ENCODE data around the gene ZEB1. TPM values are rescaled to one million over a fixed set of nuclear protein-coding genes. Genes with fewer than 3 reads are reported as not detected.

The ZEB1 gene
- total RNA-seq, 1 donor from 2014 or later = 75.5 TPM

- ATAC-seq = no peak
- intact Hi-C loops (cut with DNase I) = no loop called here
- DNase-seq (ENCODE audit: missing footprints) = no peak
These were observed 140.0 kb downstream of the ZEB1 start for GRCh38 chr10:31458974-31459373.

GRCh38 chr10:31460242-31460641 is 141.2 kb downstream of the ZEB1 start:
- ATAC-seq = no peak
- intact Hi-C loops (cut with DNase I) = no loop called here
- no peak for DNase-seq (ENCODE audit: missing footprints)

GRCh38 chr10:31464552-31464951 is 145.5 kb downstream of the ZEB1 start:
- intact Hi-C loops (cut with DNase I) = no loop called here
- DNase-seq (ENCODE audit: missing footprints) (no peak), ATAC-seq (no peak)

GRCh38 chr10:31466313-31466712 is 147.3 kb downstream of the ZEB1 start:
- DNase-seq (ENCODE audit: missing footprints) (no peak), ATAC-seq (no peak)
- intact Hi-C loops (cut with DNase I) = no loop called here

GRCh38 chr10:31467791-31468535 is 148.9 kb downstream of the ZEB1 start:
- DNase-seq (ENCODE audit: missing footprints) = peak; percentile 34
- ATAC-seq = peak; percentile 56
- intact Hi-C loops (cut with DNase I) = no loop called here

- intact Hi-C loops (cut with DNase I) = no loop called here
- DNase-seq (ENCODE audit: missing footprints) (no peak), ATAC-seq (no peak)
These were observed 149.5 kb downstream of the ZEB1 start for GRCh38 chr10:31468536-31468859.

GRCh38 chr10:31475519-31475918 is 156.5 kb downstream of the ZEB1 start:
- no peak for DNase-seq (ENCODE audit: missing footprints)
- intact Hi-C loops (cut with DNase I) = no loop called here

GRCh38 chr10:31476088-31476487 is 157.1 kb downstream of the ZEB1 start:
- intact Hi-C loops (cut with DNase I) = no loop called here
- ATAC-seq (no peak), DNase-seq (ENCODE audit: missing footprints) (no peak)

More at GRCh38 chr10:31475519-31475918, 156.5 kb downstream of the ZEB1 start:
- ATAC-seq = no peak

GRCh38 chr10:31477584-31477983 is 158.6 kb downstream of the ZEB1 start:
- DNase-seq (ENCODE audit: missing footprints) = no peak
- intact Hi-C loops (cut with DNase I) = no loop called here
- ATAC-seq = no peak

- intact Hi-C loops (cut with DNase I) = no loop called here
- ATAC-seq = no peak
These were observed 160.7 kb downstream of the ZEB1 start for GRCh38 chr10:31479752-31480151.

GRCh38 chr10:31483546-31483945 is 164.5 kb downstream of the ZEB1 start:
- ATAC-seq = no peak
- intact Hi-C loops (cut with DNase I) = no loop called here
- no peak for DNase-seq (ENCODE audit: missing footprints)

More at GRCh38 chr10:31479752-31480151, 160.7 kb downstream of the ZEB1 start:
- no peak for DNase-seq (ENCODE audit: missing footprints)

- ATAC-seq (no peak), DNase-seq (ENCODE audit: missing footprints) (no peak)
- intact Hi-C loops (cut with DNase I) = loop anchor here (5.0 kb wide), 1 partner anchor 162 kb away; no protein-coding TSS in a partner anchor
These were observed 165.6 kb downstream of the ZEB1 start for GRCh38 chr10:31484431-31485135.

- intact Hi-C loops (cut with DNase I) = loop anchor here (2.0 to 5.0 kb wide), 2 partner anchors 459 to 706 kb away; partner anchors contain the start of gene ZNF438
- ATAC-seq (no peak), DNase-seq (ENCODE audit: missing footprints) (no peak)
These were observed 172.0 kb downstream of the ZEB1 start for GRCh38 chr10:31490858-31491504.

- DNase-seq (ENCODE audit: missing footprints) = no peak
- ATAC-seq = no peak
- intact Hi-C loops (cut with DNase I) = no loop called here
These were observed 188.4 kb downstream of the ZEB1 start for GRCh38 chr10:31507427-31507826.

GRCh38 chr10:31508234-31508633 is 189.2 kb downstream of the ZEB1 start:
- no peak for ATAC-seq
- intact Hi-C loops (cut with DNase I) = no loop called here
- DNase-seq (ENCODE audit: missing footprints) = no peak

GRCh38 chr10:31508882-31509281 is 189.9 kb downstream of the ZEB1 start:
- DNase-seq (ENCODE audit: missing footprints) (no peak), ATAC-seq (no peak)
- intact Hi-C loops (cut with DNase I) = no loop called here

- ATAC-seq (no peak), DNase-seq (ENCODE audit: missing footprints) (no peak)
- intact Hi-C loops (cut with DNase I) = no loop called here
These were observed 191.0 kb downstream of the ZEB1 start for GRCh38 chr10:31509989-31510388.

GRCh38 chr10:31515116-31515515 is 196.1 kb downstream of the ZEB1 start:
- ATAC-seq (no peak), DNase-seq (ENCODE audit: missing footprints) (no peak)
- intact Hi-C loops (cut with DNase I) = no loop called here

GRCh38 chr10:31515819-31516402 is 196.9 kb downstream of the ZEB1 start:
- intact Hi-C loops (cut with DNase I) = no loop called here
- ATAC-seq = no peak
- no peak for DNase-seq (ENCODE audit: missing footprints)

Measured in Right ventricle myocardium inferior (tissue), 1 donor.